Activated CD8-positive, alpha-beta T cell treated with anti-CD3 and anti-CD28 coated beads for 36 hours (primary cell): ENCODE results near the gene ARHGAP26. TPM values are rescaled to one million over a fixed set of nuclear protein-coding genes. Genes with fewer than 3 reads are reported as not detected.
A peak's percentile ranks its signal among the peaks of the same experiment; 100 is the strongest.
"Not testable (repeated sequence)": the region's sequence is repeated elsewhere in the genome, so short reads cannot be mapped to it uniquely, and the experiment has no call there.

Experiments used
- ATAC-seq: fragments of 200-7000 bp; cut with Tn5 transposase; one replicate; pipeline ENCODE4 v1.10.0; 2021; ENCODE audit warnings: mild to moderate bottlenecking, moderate library complexity
- CTCF ChIA-PET: fragments of 350-600 bp; sonication (Branson Sonifier 250); formaldehyde crosslinking; loops from one replicate; lab custom pipeline; 2021; ENCODE audit warnings: antibody characterized with exemption; lab: Charles Lee
- POLR2A ChIA-PET: fragments of 350-600 bp; sonication (Branson Sonifier 250); formaldehyde crosslinking; loops from one replicate; lab custom pipeline; 2021; ENCODE audit warnings: antibody characterized with exemption; lab: Charles Lee
- DNase-seq: peaks from one replicate; pipeline ENCODE4 v3.0.0-alpha.2; 2020
- H3K27ac Mint-ChIP-seq: one replicate; pipeline ENCODE4 v1.8.0; 2021; ENCODE audit warnings: mild to moderate bottlenecking, mixed read lengths
- H3K27me3 Mint-ChIP-seq: one replicate; pipeline ENCODE4 v1.8.0; 2021; ENCODE audit warnings: mixed read lengths
- H3K36me3 Mint-ChIP-seq: one replicate; pipeline ENCODE4 v1.8.0; 2021; ENCODE audit warnings: low read depth, mixed read lengths
- H3K4me1 Mint-ChIP-seq: one replicate; pipeline ENCODE4 v1.8.0; 2021; ENCODE audit warnings: low read depth, mixed read lengths
- H3K4me3 Mint-ChIP-seq: one replicate; pipeline ENCODE4 v1.8.0; 2021; ENCODE audit warnings: mild to moderate bottlenecking, moderate library complexity, mixed read lengths
- H3K9me3 Mint-ChIP-seq: one replicate; pipeline ENCODE4 v1.8.0; 2021; ENCODE audit warnings: mixed read lengths
- intact Hi-C: fragments of 100-400 bp; cut with micrococcal nuclease; formaldehyde crosslinking; loops from one replicate; pipeline ENCODE4 v1.10.0; 2022
- total RNA-seq, 2 experiments: library from RNA; stranded (reverse); gene quantifications; one replicate each; pipeline ENCODE4 v1.2.3, GENCODE V29; 2021
- TF ChIP-seq, protein P1 (sequence below): fragments of 200-600 bp; IDR thresholded peaks from one replicate; pipeline ENCODE4 v1.8.0; 2022; ENCODE audit warnings: antibody characterized with exemption, mild to moderate bottlenecking

The ARHGAP26 gene
- total RNA-seq, 2 experiments from 2014 or later: 12.7 to 18.0 TPM

DNA sequence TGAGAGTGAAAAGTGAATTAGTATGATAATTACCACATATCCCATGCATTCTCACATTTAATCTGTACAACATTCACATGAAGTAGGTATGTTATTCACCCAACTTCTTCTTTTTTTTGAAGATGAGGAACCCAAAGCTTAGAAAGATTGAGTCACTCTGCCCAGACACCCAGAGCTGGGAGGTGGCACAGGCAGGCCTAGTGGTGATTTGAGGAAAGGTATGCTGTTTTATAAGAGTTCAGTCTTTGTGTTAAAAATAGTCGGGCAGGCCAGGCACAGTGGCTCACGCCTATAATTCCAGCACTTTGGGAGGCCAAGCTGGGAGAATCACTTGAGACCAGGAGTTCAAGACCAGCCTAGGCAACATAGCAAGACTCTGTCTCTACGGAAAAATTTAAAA, 348.0 kb downstream of the ARHGAP26 start:
- intact Hi-C loops: no loop called here
- no peaks in the 10 kb centered on the region for H3K9me3 Mint-ChIP-seq
- ChIA-PET CTCF (interaction anchor here (0.8 to 1.3 kb wide), 2 partner anchors 9 to 706 kb away, joined by 3 read pairs; no protein-coding TSS in a partner anchor), POLR2A (interaction anchor here (0.6 kb wide), 1 partner anchor 121 kb away, joined by 3 read pairs; no protein-coding TSS in a partner anchor)
- TF ChIP-seq, protein P1, sequence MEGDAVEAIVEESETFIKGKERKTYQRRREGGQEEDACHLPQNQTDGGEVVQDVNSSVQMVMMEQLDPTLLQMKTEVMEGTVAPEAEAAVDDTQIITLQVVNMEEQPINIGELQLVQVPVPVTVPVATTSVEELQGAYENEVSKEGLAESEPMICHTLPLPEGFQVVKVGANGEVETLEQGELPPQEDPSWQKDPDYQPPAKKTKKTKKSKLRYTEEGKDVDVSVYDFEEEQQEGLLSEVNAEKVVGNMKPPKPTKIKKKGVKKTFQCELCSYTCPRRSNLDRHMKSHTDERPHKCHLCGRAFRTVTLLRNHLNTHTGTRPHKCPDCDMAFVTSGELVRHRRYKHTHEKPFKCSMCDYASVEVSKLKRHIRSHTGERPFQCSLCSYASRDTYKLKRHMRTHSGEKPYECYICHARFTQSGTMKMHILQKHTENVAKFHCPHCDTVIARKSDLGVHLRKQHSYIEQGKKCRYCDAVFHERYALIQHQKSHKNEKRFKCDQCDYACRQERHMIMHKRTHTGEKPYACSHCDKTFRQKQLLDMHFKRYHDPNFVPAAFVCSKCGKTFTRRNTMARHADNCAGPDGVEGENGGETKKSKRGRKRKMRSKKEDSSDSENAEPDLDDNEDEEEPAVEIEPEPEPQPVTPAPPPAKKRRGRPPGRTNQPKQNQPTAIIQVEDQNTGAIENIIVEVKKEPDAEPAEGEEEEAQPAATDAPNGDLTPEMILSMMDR: no peak
- H3K27ac Mint-ChIP-seq: no peak overlapping the region
- peaks cover 46% of the 10 kb centered on the region for H3K4me1 Mint-ChIP-seq
- no peaks in the 10 kb centered on the region for H3K27me3 Mint-ChIP-seq
- peaks cover 19% of the 10 kb centered on the region for H3K36me3 Mint-ChIP-seq
- ATAC-seq (peak; percentile 53), DNase-seq (peak; percentile 37)
- H3K4me3 Mint-ChIP-seq: no peak overlapping the region

DNA sequence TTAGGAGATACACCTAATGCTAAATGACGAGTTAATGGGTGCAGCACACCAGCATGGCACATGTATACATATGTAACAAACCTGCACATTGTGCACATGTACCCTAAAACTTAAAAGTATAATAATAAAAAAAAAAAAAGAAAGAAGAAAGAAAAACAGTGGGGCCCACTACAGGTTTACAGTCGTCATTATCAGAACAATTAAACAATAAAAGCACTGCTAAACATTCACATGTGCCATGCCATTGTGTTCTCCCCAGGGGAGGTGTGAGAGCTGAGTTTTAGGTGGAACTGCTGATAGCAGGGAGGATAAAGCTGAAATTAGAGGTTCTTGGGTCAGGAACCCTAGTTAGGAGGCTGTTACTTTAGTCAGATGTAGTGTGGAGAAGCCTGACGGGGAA, 348.6 kb downstream of the ARHGAP26 start:
- ATAC-seq, H3K27me3 Mint-ChIP-seq, H3K9me3 Mint-ChIP-seq, POLR2A ChIA-PET, DNase-seq, H3K4me3 Mint-ChIP-seq, intact Hi-C loops: not testable (repeated sequence)
- Mint-ChIP-seq H3K4me1 (peaks cover 42% of the 10 kb centered on the region), H3K36me3 (peaks cover 19% of the 10 kb centered on the region), H3K27ac (peak overlapping the region; percentile 46)
- CTCF ChIA-PET: interaction anchor here (1.5 kb wide), 2 partner anchors 12 to 116 kb away, joined by 3 read pairs; no protein-coding TSS in a partner anchor

DNA sequence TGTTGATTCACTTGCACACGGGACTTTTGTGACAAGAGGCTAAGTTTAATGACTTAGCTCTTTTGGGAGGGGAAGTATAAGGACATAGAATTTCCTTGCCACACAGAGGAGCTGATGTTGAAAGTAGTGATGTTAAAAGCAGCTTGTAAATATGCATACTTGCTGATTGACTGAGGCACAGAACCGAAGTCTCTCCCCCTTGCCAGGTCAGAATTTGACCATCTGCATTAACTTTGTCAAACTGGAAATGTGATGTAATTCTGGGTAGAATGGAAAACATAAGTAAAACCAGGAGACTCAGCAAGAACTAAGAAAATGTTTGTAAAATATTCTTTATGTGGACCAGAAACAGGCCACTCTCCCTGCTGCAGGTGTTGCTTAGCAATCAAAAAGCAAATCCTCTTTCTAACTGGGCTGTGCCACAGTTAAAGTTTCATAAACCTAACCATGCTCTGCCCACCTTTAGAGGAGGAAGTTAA, 349.2 kb downstream of the ARHGAP26 start:
- ATAC-seq (peak; percentile 31), DNase-seq (no peak)
- Mint-ChIP-seq H3K27ac (peak overlapping the region; percentile 46), H3K4me3 (no peak overlapping the region), H3K27me3 (no peaks in the 10 kb centered on the region), H3K36me3 (peaks cover 19% of the 10 kb centered on the region), H3K4me1 (peaks cover 39% of the 10 kb centered on the region), H3K9me3 (no peaks in the 10 kb centered on the region)
- CTCF ChIA-PET: interaction anchor here (1.5 kb wide), 2 partner anchors 11 to 116 kb away, joined by 3 read pairs; no protein-coding TSS in a partner anchor
- intact Hi-C loops: no loop called here
- POLR2A ChIA-PET: no interaction called here
- TF ChIP-seq, protein P1: no peak

DNA sequence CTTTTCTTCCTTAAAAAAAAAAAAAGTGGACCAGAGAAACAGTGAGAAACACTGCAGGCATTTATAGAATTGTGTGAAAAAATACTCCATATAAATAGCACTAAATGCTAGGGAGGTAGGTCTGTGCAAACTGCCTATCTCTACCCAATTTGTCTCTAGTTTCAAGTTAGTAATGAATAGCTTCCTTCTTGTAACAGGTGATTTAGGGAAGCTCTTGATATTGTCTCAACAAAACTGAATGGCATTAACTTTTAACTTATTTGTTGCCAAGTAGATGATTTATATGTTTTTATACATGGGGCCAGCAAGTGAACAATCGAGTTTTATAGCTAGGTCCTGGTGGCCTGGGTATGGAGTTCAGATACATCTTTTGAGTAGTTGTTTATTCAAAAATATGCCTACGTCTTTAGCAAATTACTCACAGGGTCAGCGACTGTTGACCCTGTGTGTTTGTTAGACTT, 349.7 kb downstream of the ARHGAP26 start:
- H3K27me3 Mint-ChIP-seq: no peaks in the 10 kb centered on the region
- intact Hi-C loops: no loop called here
- ATAC-seq (no peak), DNase-seq (no peak)
- POLR2A ChIA-PET: no interaction called here
- peaks cover 40% of the 10 kb centered on the region for H3K4me1 Mint-ChIP-seq
- no peak overlapping the region for H3K27ac Mint-ChIP-seq
- H3K9me3 Mint-ChIP-seq: no peaks in the 10 kb centered on the region
- CTCF ChIA-PET: interaction anchor here (1.5 kb wide), 2 partner anchors 11 to 117 kb away, joined by 3 read pairs; no protein-coding TSS in a partner anchor
- TF ChIP-seq, protein P1: no peak
- no peak overlapping the region for H3K4me3 Mint-ChIP-seq
- H3K36me3 Mint-ChIP-seq: peaks cover 19% of the 10 kb centered on the region

DNA sequence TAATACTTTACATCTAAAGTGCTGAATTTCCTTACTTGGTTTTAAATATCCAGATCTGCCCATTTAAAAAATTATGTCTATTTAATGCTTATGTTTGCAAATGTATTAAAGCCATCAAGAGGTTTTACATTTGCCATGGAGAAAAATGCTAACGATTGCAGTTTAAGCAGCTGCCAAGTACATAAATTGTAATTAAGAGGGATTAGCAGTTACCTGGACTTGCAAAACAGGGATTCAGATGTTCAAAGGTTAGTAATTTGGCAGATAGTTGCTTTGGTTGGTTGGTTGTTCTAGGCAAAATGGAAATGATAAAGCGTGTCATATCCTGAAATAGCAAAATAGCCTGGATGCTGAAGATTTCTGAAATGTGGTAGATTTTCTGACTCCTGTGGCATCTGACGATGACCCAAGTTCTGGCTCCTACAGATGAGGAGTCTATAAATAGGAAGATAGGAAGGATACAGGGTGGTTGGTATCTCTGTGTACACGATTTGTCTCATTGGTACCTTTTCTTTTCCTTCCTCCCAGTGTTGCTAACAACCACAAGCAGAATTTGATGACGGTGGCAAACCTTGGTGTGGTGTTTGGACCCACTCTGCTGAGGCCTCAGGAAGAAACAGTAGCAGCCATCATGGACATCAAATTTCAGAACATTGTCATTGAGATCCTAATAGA, 350.4 kb downstream of the ARHGAP26 start:
- H3K4me3 Mint-ChIP-seq: no peak overlapping the region
- peaks cover 40% of the 10 kb centered on the region for H3K4me1 Mint-ChIP-seq
- no peaks in the 10 kb centered on the region for H3K9me3 Mint-ChIP-seq
- POLR2A ChIA-PET: no interaction called here
- peaks cover 19% of the 10 kb centered on the region for H3K36me3 Mint-ChIP-seq
- TF ChIP-seq, protein P1: no peak
- DNase-seq (no peak), ATAC-seq (no peak)
- H3K27ac Mint-ChIP-seq: no peak overlapping the region
- no peaks in the 10 kb centered on the region for H3K27me3 Mint-ChIP-seq
- intact Hi-C loops: no loop called here
- CTCF ChIA-PET: interaction anchor here (1.5 kb wide), 2 partner anchors 10 to 118 kb away, joined by 3 read pairs; no protein-coding TSS in a partner anchor
